ENCODE data around the gene NDUFA6. TPM values are rescaled to one million over a fixed set of nuclear protein-coding genes. Genes with fewer than 3 reads are reported as not detected.
A peak's percentile ranks its signal among the peaks of the same experiment; 100 is the strongest.

Gene NDUFA6
- total RNA-seq, 1 experiment from 2014 or later: 80.5 TPM

DNA sequence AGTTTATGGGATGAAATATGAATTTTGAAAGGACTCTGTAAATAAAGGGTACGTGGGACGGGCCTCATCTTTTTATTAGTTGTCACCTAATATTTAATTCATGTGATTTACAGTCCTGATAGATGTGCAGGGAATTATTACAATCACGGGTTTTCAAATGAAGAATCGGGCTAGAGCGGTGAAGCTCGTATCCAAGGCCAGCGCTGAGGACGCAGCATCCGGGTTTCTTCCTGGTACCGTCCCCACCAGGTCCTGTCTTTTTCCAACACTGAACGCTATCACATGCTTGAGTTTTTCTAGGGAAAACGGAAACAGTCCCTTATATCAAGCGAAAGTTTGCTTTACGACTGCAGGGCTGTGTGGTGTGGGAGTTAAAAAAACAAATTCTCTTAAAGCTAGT is 10.3 kb downstream of the NDUFA6 start:
- H3K9me2 ChIP-seq (ENCODE audit: insufficient read depth): no peaks in the 10 kb centered on the region
- no TSS peak for BruUV-seq (replicated peaks)
- peak overlapping the region; percentile 73; the same call in 1 of the 2 replicates for H3K27ac ChIP-seq (ENCODE audit: low read depth, low read length)
- TF ChIP-seq ELF1 (IDR thresholded peaks at IDR 0.05; ENCODE audit: borderline replicate concordance, low read depth) (no peak), JUND (IDR thresholded peaks at IDR 0.05) (no peak), EZH2 (IDR thresholded peaks at IDR 0.05) (no peak), EGR1 (IDR thresholded peaks at IDR 0.05; ENCODE audit: low read depth) (no peak), YY1 (IDR thresholded peaks at IDR 0.05; ENCODE audit: extremely low read depth, insufficient replicate concordance, low read depth, low read length) (no peak), SP1 (IDR thresholded peaks at IDR 0.05; ENCODE audit: low read depth) (no peak), ZFX (IDR thresholded peaks at IDR 0.05) (no peak), EZH2phosphoT487 (IDR thresholded peaks at IDR 0.05; ENCODE audit: borderline replicate concordance) (no peak), CEBPB (IDR thresholded peaks at IDR 0.05; ENCODE audit: low read depth) (no peak), SIN3A (IDR thresholded peaks at IDR 0.05; ENCODE audit: low read depth) (no peak), TCF7L2 (IDR thresholded peaks at IDR 0.05; ENCODE audit: borderline replicate concordance, extremely low read depth, insufficient read depth, insufficient read length) (no peak), RAD21 (IDR thresholded peaks at IDR 0.05; ENCODE audit: low read depth) (no peak), FOSL1 (IDR thresholded peaks at IDR 0.05; ENCODE audit: low read depth) (no peak), SRF (IDR thresholded peaks at IDR 0.05; ENCODE audit: low read depth) (no peak), POLR2AphosphoS5 (IDR thresholded peaks at IDR 0.05; ENCODE audit: low read depth, low read length) (no peak)
- TF ChIP-seq, protein P1, sequence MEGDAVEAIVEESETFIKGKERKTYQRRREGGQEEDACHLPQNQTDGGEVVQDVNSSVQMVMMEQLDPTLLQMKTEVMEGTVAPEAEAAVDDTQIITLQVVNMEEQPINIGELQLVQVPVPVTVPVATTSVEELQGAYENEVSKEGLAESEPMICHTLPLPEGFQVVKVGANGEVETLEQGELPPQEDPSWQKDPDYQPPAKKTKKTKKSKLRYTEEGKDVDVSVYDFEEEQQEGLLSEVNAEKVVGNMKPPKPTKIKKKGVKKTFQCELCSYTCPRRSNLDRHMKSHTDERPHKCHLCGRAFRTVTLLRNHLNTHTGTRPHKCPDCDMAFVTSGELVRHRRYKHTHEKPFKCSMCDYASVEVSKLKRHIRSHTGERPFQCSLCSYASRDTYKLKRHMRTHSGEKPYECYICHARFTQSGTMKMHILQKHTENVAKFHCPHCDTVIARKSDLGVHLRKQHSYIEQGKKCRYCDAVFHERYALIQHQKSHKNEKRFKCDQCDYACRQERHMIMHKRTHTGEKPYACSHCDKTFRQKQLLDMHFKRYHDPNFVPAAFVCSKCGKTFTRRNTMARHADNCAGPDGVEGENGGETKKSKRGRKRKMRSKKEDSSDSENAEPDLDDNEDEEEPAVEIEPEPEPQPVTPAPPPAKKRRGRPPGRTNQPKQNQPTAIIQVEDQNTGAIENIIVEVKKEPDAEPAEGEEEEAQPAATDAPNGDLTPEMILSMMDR (IDR thresholded peaks at IDR 0.05 in 2 of 3, conservative IDR thresholded peaks at IDR 0.05 in 1 of 3; ENCODE audit: borderline replicate concordance in 1 of 3, insufficient read depth in 1 of 3, low read depth in 2 of 3, low read length in 2 of 3): no peak
- TF ChIP-seq, protein P2, sequence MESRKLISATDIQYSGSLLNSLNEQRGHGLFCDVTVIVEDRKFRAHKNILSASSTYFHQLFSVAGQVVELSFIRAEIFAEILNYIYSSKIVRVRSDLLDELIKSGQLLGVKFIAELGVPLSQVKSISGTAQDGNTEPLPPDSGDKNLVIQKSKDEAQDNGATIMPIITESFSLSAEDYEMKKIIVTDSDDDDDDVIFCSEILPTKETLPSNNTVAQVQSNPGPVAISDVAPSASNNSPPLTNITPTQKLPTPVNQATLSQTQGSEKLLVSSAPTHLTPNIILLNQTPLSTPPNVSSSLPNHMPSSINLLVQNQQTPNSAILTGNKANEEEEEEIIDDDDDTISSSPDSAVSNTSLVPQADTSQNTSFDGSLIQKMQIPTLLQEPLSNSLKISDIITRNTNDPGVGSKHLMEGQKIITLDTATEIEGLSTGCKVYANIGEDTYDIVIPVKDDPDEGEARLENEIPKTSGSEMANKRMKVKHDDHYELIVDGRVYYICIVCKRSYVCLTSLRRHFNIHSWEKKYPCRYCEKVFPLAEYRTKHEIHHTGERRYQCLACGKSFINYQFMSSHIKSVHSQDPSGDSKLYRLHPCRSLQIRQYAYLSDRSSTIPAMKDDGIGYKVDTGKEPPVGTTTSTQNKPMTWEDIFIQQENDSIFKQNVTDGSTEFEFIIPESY (IDR thresholded peaks at IDR 0.05; ENCODE audit: extremely low read depth, insufficient replicate concordance, low read length): no peak
- TF ChIP-seq, protein P3, sequence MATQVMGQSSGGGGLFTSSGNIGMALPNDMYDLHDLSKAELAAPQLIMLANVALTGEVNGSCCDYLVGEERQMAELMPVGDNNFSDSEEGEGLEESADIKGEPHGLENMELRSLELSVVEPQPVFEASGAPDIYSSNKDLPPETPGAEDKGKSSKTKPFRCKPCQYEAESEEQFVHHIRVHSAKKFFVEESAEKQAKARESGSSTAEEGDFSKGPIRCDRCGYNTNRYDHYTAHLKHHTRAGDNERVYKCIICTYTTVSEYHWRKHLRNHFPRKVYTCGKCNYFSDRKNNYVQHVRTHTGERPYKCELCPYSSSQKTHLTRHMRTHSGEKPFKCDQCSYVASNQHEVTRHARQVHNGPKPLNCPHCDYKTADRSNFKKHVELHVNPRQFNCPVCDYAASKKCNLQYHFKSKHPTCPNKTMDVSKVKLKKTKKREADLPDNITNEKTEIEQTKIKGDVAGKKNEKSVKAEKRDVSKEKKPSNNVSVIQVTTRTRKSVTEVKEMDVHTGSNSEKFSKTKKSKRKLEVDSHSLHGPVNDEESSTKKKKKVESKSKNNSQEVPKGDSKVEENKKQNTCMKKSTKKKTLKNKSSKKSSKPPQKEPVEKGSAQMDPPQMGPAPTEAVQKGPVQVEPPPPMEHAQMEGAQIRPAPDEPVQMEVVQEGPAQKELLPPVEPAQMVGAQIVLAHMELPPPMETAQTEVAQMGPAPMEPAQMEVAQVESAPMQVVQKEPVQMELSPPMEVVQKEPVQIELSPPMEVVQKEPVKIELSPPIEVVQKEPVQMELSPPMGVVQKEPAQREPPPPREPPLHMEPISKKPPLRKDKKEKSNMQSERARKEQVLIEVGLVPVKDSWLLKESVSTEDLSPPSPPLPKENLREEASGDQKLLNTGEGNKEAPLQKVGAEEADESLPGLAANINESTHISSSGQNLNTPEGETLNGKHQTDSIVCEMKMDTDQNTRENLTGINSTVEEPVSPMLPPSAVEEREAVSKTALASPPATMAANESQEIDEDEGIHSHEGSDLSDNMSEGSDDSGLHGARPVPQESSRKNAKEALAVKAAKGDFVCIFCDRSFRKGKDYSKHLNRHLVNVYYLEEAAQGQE (IDR thresholded peaks at IDR 0.05; ENCODE audit: low read depth): no peak
- TF ChIP-seq, protein P4, sequence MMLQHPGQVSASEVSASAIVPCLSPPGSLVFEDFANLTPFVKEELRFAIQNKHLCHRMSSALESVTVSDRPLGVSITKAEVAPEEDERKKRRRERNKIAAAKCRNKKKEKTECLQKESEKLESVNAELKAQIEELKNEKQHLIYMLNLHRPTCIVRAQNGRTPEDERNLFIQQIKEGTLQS (IDR thresholded peaks at IDR 0.05): no peak
- TF ChIP-seq, protein P5, sequence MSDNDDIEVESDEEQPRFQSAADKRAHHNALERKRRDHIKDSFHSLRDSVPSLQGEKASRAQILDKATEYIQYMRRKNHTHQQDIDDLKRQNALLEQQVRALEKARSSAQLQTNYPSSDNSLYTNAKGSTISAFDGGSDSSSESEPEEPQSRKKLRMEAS (IDR thresholded peaks at IDR 0.05): no peak
- peaks cover 3% of the 10 kb centered on the region for H3K79me2 ChIP-seq (ENCODE audit: insufficient read depth, low read length)
- RAD21 ChIA-PET (ENCODE audit: low non-redundant PET in 1 of 2, low total read pairs in 2 of 2, uncharacterized antibody in 2 of 2, unreplicated experiment in 2 of 2): no interaction called here
- DNase-seq (ENCODE audit: low read depth, low spot score): no peak
- peak overlapping the region; percentile 68 to 69 for H3K4me3 ChIP-seq (replicated peaks in 1 of 2; ENCODE audit: low read depth in 1 of 2, low read length in 2 of 2)
- no peak overlapping the region for H2AFZ ChIP-seq (ENCODE audit: low read depth, low read length, poor library complexity, severe bottlenecking)
- POLR2A ChIA-PET: interaction anchor here (0.9 to 3.8 kb wide), 2 partner anchors 10 to 289 kb away, joined by 3 to 27 read pairs; partner anchors contain the start of gene NDUFA6
- H4K20me1 ChIP-seq (ENCODE audit: insufficient read depth): no peaks in the 10 kb centered on the region
- H3K9ac ChIP-seq (ENCODE audit: low read length): peak overlapping the region; percentile 70
- CTCF ChIA-PET: interaction anchor here (1.0 to 1.6 kb wide), 3 partner anchors 10 to 32 kb away, joined by 3 to 7 read pairs (median 3); partner anchors contain the start of genes NAGA and NDUFA6
- intact Hi-C loops (cut with micrococcal nuclease): no loop called here
- H3K4me2 ChIP-seq (ENCODE audit: low read length): peak overlapping the region; percentile 87
- no peak for ATAC-seq
- H3K27me3 ChIP-seq (ENCODE audit: insufficient read depth, low read length): no peaks in the 10 kb centered on the region
- no peaks in the 10 kb centered on the region for H3K9me3 ChIP-seq (ENCODE audit: control insufficient read depth in 1 of 2, insufficient read depth in 1 of 2, low read depth in 1 of 2, low read length in 2 of 2)
- H3K4me1 ChIP-seq (ENCODE audit: control insufficient read depth in 1 of 2, insufficient read depth in 2 of 2, low read length in 2 of 2): peaks cover 12 to 19% of the 10 kb centered on the region in 2 experiments
- peaks cover under 1 to 7% of the 10 kb centered on the region in 2 experiments; a peak in 3 of 4 replicates for H3K36me3 ChIP-seq (ENCODE audit: control insufficient read depth in 1 of 2, insufficient read depth in 2 of 2, low read length in 2 of 2)
